ENCODE data around the gene CCBE1.

Gene CCBE1

GRCh38 chr18:59631583-59632181, 65.5 kb downstream of the CCBE1 start:
- no peak for DNase-seq (ENCODE audit: low read depth, low spot score)
- H3K27ac ChIP-seq = no peak overlapping the region

DNA sequence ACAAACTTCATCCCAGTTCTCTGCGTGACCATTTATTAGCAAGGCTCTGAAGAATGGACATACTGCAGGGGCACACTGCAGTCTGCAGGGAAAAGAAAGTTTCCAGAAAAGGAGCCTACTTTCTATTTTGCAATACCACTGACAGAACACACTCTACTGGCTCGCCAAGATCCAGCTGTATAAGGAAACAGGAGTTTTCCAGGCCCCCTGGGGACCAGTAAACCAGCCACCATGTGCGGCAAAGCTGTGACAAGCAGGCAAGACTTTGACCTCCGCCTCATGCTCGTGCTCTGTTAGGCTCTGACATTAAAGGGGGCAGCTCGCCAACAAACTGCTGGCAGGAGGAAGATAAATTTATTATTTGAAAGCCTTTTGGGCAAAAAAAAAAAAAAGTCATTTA, 67.3 kb downstream of the CCBE1 start:
- no peak for DNase-seq (ENCODE audit: low read depth, low spot score)
- no peak overlapping the region for H3K27ac ChIP-seq

DNA sequence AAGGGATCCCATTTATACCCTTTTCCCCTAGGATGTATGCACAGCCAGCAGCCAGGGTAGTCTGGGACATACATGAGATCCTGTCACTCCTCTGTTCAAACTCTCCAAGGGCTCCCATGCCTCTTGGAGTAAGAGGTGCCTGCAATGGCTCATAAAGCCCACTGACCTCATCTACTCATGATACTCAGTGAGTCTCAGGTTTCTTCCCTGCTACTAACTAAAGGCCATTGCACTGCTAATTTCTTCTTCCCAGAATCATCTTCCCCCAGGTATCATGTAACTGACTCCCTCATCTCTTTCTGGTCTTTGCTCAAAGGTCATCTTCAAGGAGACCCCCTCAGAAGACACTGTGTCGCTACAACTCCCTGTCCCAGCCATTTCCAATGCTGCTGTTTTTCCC, 68.2 kb downstream of the CCBE1 start:
- H3K27ac ChIP-seq = no peak overlapping the region
- no peak for DNase-seq (ENCODE audit: low read depth, low spot score)

- DNase-seq (ENCODE audit: low read depth, low spot score) = no peak
These were observed 69.8 kb downstream of the CCBE1 start for GRCh38 chr18:59627414-59627813.

DNA sequence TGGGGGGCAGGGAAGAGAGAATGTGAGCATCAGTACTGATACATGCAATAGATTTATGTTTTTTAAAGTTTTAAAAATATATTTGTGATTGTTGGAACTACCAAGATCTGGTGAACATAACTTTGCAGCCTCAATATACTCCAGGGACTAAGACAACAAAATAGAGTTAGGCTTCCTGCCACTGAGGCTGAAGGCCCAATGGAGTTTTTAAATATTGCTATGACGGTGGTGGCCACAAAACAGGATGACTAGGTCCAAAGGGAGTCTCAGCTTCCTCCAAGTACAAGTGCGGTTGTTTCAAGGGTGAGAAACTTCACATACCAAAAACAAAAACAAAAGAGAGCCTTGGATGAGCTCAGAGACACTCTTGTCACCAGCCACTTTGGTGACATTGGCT, 72.9 kb downstream of the CCBE1 start:
- no peak for DNase-seq (ENCODE audit: low read depth, low spot score)
- H3K27ac ChIP-seq = no peak overlapping the region

More at GRCh38 chr18:59627414-59627813, 69.8 kb downstream of the CCBE1 start:
- H3K27ac ChIP-seq = no peak overlapping the region

DNA sequence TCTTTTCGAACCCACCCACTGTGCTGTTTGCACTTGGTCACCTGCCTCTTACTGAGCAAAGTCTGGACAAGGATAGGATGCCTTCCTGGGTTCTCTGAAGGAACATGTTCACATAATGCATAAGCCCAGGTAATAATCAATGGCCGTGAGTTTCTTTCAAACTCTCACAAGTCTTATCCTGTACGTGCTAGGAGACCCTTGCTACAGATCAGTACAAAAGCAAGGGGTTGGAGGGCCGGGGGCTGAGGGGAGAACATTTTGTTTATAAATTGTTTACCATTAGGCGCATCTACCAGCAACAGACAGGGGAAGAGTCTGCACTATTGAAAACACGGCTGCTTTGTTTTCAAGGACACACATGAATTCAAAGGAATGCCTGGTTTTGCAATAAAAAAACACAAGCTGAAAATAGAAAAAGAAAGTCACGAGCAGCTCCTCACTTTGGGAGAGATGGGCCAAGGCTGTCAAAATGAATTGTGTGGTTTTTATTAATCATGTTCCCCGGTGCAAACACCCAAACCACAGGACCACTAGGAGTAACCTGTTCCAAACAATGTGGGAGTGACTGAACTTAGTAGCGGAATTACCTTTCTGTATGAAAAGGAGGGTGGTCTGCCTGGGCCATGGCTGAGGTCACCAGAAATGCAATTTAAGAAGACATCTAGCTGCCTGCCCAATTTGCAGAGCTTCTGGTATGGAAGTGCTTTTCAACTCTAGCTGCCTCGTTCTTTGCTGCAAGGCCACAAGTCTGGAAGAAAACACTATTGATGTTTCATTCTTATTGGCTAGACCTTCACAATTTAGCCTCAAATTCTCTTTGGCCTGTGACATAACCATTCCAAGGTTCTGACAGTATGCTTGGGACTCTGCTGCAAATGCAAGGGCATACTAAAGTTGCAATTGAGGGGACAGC, 73.5 kb downstream of the CCBE1 start:
- H3K27ac ChIP-seq = no peak overlapping the region
- no peak for DNase-seq (ENCODE audit: low read depth, low spot score)

DNA sequence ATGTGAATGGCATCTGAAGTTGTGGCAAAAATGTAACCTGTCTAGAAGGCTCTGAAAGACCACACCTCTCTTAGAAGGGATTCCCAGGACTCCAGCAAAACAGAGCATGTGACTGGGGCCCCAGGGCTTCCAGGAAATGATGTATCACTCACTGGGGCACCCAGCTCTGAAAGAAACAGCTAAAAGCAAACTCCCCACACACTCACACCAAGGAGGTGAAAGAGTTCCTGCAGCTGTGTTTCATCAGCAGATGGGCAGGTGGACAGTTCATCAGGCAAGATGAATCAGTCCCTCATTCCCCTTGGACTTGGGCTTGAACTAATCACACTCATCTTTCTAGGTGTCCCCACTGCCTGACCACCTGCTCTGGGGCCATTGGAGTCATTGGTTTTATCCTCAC, 76.2 kb downstream of the CCBE1 start:
- H3K27ac ChIP-seq = peak overlapping the region; percentile 73
- peak; percentile 41 for DNase-seq (ENCODE audit: low read depth, low spot score)

- DNase-seq (ENCODE audit: low read depth, low spot score) = no peak
These were observed 76.8 kb downstream of the CCBE1 start for GRCh38 chr18:59620381-59620780.

GRCh38 chr18:59619816-59620215, 77.4 kb downstream of the CCBE1 start:
- no peak for DNase-seq (ENCODE audit: low read depth, low spot score)
- peak overlapping the region; percentile 73 for H3K27ac ChIP-seq

More at GRCh38 chr18:59620381-59620780, 76.8 kb downstream of the CCBE1 start:
- peak overlapping the region; percentile 73 for H3K27ac ChIP-seq

GRCh38 chr18:59617468-59617932, 79.7 kb downstream of the CCBE1 start:
- H3K27ac ChIP-seq = no peak overlapping the region
- DNase-seq (ENCODE audit: low read depth, low spot score) = no peak

DNA sequence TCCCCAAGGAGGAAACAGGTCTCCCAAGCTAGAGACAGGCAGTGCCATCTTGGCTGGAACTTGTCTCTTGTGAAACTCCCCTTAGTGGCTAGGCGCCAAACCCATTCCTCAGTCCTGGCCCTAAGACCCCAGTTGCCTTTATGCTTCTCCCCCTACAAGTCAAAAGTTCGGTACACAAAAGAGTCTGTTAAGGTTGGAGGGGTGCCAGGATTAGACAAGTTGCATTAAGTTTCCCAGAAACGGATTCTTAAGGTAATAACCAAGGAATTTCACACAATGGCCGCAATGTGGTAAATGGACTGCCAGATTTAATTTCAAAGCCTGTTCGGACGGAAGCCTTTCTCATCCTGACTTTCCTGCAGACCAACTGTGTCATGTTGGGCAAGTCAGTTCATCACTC, 80.7 kb downstream of the CCBE1 start:
- no peak for DNase-seq (ENCODE audit: low read depth, low spot score)
- no peak overlapping the region for H3K27ac ChIP-seq

DNA sequence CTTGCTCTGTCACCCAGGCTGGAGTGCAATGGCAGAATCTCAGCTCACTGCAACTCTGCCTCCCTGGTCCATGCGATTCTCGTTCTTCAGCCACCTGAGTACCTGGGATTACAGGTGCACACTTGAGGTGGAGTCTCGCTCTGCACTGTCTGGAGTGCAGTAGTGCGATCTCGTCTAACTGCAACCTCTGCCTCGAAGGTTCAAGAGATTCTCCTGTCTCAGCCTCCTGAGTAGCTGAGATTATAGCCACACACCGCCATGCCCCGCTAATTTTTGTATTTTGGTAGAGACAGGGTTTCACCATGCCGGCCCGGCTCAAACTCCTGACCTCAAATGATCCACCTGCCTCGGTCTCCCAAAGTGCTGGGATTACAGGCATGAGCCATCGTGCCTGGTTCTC, 83.3 kb downstream of the CCBE1 start:
- no peak for DNase-seq (ENCODE audit: low read depth, low spot score)
- H3K27ac ChIP-seq = no peak overlapping the region

DNA sequence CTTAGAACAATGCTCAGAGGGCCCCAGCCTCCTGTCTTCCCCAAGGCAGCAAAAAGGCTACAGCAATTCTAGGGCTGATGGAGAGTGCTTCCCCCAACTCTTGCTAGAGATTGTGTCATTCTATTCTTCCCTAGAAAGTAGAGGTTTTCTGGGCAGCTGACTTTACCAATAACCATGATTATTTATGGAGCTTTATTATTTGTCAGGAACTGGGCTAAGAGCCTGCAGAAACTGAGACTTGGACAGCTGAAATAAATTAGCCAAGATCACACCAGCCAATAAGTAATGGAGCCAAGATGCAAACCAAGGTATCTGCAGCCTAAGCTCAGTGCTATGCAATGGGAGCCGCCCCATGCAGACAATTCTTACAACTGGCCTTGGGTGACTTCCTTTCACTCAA, 84.8 kb downstream of the CCBE1 start:
- DNase-seq (ENCODE audit: low read depth, low spot score) = no peak
- H3K27ac ChIP-seq = no peak overlapping the region

DNA sequence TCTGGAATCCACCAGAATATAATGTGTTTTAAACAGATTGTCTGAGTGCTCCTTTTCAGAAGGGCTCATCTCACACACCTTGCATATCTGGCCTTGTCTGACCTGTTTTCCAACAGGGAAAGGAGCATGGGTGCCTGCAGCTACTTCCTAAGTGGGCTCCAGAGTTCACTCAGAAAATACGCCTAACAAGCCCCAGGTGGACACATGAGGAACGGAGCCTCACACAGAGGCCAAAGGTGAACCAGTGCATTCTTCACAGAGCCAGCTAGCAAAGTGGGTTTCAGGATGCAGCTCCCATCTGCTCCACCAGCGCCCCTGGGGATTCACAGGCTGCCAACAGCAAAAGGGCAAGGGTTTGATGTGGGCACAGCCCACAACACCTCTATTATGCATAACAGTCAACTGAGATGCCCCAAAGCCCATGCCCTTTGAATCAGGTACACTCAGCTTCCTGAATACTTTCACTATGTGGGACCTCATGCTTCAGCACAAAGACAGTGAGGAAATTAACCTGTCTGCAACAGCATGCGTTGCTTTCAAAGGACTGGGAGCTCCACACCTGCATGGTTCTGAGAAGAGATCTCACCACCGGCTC, 86.6 kb downstream of the CCBE1 start:
- no peak for DNase-seq (ENCODE audit: low read depth, low spot score)
- H3K27ac ChIP-seq = no peak overlapping the region

- H3K27ac ChIP-seq = no peak overlapping the region
- DNase-seq (ENCODE audit: low read depth, low spot score) = no peak
These were observed 87.6 kb downstream of the CCBE1 start for GRCh38 chr18:59609654-59610053.

DNA sequence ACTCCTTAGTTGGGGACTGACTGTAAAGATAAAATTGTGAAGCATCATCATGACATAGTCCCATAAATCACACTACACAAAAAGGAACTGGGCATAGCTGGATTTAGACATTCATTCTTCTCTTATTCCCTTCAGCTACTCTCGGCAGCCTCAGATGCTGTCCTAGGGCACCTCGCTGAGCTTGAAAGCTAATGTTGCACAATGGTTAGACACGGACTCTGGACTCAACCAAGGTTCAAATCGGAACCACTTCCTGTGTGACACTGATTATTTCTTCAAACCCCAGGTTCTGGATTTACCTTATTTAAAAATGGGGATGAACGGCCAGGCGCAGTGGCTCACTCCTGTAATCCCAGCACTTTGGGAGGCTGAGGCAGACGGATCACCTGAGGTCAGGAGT, 89.8 kb downstream of the CCBE1 start:
- no peak overlapping the region for H3K27ac ChIP-seq
- no peak for DNase-seq (ENCODE audit: low read depth, low spot score)

GRCh38 chr18:59607078-59607379, 90.2 kb downstream of the CCBE1 start:
- no peak for DNase-seq (ENCODE audit: low read depth, low spot score)
- no peak overlapping the region for H3K27ac ChIP-seq

DNA sequence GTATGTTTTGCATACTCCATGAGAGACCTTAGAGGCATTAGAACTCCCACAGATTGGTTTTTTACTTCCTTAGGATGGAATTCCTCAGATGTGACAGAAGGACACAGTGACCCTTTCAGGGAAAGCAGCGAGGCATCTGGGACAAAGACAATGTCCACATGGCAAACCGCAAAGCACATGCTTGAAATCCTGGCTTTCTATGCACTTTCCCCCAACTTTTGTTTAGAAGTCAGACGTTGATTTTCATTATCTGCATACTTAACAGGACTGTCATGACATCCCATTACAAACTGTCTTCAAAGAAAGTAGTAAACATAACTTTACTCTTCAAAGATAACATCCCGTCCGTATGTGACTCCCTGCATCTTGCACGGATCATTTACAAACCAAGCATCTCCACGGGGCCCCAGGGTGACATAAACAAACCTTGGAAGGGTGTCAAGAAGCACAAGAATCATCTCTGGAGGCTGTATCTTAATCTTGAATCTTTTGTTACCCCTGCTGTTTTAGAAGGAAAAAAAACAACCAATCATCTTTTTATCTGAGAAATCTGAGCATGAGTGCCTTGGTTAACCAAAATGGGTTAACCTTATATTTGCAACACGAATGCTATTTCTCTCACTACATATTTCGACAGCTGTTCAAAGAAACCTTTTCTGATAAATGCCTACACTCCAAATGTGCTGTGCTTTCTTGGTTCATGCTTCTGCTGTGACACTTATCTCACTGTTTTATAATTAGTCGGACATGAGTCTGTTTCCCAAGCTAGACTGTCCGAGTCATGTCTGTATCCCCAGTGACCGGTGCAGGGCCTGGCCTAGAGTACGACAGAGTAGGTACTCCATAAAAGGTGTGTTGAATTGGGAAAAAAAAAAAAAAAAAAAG, 90.8 kb downstream of the CCBE1 start:
- DNase-seq (ENCODE audit: low read depth, low spot score) = no peak
- no peak overlapping the region for H3K27ac ChIP-seq

DNA sequence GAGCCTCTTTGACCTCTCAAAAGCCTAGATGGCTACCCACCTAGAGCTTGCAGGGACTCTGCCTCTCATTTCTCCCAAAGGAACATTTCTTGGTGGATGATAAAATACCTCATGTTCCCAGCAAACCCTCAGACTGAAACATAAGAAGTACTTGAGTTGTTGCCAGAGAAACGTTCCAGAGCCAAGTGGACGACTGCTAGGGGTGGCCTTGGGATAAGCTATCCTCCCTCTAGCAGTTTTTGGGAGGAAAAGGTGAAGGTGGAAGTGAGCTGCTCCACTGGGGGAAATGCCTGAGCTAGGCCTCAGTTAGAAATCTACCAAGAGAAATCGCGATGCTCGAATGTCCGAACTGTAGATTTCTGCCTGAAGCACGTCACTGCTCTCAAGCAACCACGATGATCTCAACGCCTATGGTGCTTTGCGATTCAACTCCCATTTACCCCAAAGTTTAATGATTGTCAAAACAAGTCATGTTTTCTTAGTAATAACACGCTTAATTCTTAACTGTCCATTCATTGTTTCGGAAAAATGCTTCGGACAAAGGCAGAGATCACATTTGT, 91.5 kb downstream of the CCBE1 start:
- no peak overlapping the region for H3K27ac ChIP-seq
- no peak for DNase-seq (ENCODE audit: low read depth, low spot score)

GRCh38 chr18:59604877-59605276, 92.3 kb downstream of the CCBE1 start:
- DNase-seq (ENCODE audit: low read depth, low spot score) = peak; percentile 62
- H3K27ac ChIP-seq = no peak overlapping the region

All from epithelial cell of prostate (primary cell).